ENCODE results near the gene LIN7B.
"Not testable (repeated sequence)": the region's sequence is repeated elsewhere in the genome, so short reads cannot be mapped to it uniquely, and the experiment has no call there.

LIN7B gene

DNA sequence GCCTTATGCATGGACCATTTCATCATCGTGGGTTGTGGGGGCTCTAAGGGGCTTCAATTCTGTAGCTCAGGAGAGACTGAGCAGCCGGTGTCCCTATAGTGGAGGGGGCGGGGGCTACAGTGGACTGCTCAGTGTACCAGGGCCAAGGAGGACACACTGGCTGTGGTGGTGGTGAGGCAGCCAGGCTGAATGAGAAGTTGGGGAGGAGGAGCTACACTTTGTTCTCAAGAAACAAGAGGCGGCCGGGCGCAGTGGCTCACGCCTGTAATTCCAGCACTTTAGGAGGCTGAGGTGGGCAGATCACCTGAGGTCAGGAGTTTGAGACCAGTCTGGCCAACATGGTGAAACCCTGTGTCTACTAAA, 32.2 kb downstream of the LIN7B start:
- not testable (repeated sequence) for DNase-seq

DNA sequence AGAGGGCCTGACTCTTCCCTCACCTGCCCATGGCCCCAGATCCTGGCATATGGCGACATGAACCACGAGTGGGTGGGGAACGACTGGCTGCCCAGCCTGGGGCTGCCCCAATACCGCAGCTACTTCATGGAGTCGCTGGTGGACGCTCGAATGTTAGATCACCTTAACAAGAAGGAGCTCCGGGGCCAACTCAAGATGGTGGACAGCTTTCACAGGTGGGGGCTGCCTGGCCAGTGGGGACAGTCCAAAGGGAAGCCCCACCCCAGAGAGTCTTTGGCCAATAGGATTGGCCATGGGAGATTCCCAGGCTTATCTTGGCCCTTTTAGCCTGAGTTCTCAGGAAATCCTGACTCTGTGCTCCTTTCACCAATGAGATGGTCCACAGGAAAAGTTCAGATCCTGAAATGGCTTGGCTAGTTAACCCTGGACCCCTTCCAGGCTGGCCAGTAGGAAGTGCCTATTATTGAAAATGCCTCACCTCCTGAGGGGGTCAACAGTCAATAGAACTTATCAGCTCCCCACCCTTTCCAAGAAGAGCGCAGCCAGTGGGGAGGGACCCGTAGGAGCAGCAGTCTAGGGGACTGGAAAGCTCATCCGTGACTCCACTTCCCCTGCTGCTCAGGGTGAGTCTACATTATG, 34.0 kb downstream of the LIN7B start:
- no peak for DNase-seq

DNA sequence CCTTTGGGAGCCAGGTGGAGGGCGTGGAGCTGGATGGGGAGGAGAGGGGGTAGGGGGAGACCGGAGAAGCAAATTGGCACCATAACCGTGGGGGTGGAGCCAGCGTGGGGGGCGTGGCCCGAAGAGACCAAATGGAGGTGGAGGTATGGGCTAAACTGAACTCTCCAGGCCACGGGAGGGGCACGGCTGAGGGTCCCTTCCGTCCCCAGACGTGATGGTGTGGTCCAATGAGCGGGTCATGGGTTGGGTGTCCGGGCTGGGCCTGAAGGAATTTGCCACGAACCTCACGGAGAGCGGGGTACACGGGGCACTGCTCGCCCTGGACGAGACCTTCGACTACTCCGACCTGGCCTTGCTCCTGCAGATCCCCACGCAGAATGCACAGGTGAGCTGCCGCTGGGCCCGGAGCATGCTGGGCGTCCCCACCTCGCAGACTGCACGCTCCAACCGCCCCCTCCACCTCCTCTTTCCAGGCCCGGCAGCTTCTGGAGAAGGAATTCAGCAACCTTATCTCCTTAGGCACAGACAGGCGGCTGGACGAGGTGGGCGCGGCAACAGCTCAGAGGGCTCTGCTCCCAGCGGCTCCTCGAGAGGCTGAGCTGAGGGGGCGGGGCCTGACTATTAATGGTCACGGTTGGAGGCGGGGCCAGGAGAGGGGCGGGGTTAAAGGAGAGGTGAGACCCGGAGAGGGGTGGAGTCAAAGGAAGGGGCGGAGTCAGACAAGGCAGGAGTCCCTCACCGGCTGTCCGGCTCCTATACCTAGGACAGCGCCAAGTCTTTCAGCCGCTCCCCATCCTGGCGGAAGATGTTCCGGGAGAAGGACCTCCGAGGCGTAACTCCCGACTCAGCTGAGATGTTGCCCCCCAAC, 34.8 kb downstream of the LIN7B start:
- peak; percentile 88 for DNase-seq

- DNase-seq, result peak; percentile 41
Measured at GRCh38 chr19:49149652-49150105, 35.5 kb downstream of the LIN7B start.

DNA sequence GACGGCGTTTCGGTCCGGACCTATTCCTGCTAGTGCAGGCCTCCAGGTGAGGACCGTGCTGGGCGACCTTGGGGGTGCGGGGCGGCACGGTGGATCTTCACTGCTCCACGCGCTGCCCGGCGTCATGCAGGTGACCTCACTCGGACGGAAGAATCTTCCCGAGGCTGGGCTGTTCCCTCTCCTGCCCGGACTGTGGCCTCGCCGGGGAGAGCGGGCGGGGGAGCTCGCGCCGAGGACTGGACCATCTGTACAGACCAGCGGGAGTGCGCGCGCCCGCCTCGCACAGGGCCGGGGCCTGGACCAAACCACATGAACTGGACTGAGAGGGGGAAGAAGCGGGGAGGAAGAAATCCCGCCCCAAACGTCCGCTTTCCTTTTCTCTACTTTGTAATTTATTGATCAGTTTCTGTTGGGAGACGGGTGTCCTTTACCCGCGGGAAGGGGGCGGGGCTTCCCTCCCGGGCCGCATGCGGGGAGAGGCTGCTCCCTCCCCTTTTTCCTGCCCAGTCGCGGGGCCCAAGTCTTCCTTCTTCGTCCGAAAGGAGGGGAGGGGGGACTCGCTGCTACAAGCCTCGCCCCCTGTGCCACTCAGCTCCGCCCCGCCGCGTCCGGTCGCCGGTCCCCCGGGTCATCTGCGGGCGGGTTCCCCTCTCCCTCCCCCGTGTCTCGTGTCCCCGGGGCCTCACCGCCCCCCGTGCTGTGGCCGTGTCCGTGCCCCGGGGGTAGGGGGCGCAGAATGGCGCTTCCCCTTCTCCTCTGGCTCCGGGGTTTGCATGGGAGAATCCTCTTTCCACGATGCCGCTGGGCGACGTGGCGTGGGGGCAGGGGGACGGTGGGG, 36.2 kb downstream of the LIN7B start:
- DNase-seq, result peak; percentile 80

DNA sequence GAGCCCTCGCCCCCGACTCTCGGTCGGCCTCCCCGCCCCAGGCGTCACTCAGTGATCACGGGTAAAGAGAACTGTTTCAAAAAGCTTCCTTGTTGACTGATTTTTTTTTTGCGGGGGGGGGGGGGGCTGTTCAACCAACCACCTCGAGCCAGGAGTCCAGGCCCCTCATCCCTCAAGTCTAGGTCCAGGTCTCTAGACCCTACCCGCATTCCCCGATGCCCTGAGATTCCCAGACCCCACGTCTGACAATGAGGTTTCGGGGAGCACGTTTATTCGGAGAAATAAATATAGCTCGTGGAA, 36.7 kb downstream of the LIN7B start:
- DNase-seq, result no peak

GRCh38 chr19:49151267-49152118, 37.3 kb downstream of the LIN7B start:
- DNase-seq, result peak; percentile 95

- DNase-seq, result no peak
Measured at GRCh38 chr19:49152119-49152550, 38.0 kb downstream of the LIN7B start.

DNA sequence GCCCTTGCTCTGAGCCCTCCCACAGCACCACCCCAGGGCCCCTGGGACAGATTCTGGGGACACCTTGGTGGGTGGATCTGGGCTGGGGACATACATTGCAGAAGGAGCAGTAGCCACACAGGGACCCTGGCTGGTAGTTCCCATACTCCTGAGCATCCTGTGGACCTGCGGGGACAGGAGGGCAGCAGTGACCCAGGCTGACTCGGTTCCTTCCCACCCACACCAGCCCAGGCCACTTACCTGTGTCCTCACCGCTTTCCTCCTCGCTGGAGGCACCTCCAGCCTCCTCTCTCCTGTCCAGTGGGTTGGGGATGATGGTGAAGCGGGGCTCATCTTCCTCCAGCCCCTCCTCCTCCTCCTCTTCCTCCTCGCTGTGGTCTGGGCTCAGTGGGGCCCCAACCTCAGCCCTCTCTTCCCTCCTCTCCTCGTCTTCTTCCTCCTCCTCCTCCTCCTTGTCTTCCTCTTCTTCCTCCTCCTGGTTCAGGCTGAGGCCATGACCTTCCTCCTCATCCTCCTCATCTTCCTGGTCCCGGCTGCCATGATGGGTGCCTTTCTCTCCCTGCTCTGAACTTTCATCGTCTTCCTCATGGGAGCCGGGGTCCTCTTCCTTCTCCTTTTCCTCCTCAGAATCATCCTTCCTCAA, 39.1 kb downstream of the LIN7B start:
- DNase-seq, result no peak

GRCh38 chr19:49154279-49154678, 40.1 kb downstream of the LIN7B start:
- DNase-seq, result no peak

- no peak for DNase-seq
Measured at GRCh38 chr19:49155005-49155819, 41.0 kb downstream of the LIN7B start, which contains the start of gene HRC. TSS of gene HRC (minus strand) at chr19:49155396. CDS start at chr19:49155237, 159 bp downstream.

- DNase-seq, result no peak
Measured at GRCh38 chr19:49155820-49156346, 41.7 kb downstream of the LIN7B start.

- peak; percentile 61 for DNase-seq
Measured at GRCh38 chr19:49157445-49158224, 43.5 kb downstream of the LIN7B start, which contains the start of gene TRPM4. TSS of gene TRPM4 (plus strand) at chr19:49157792. CDS start at chr19:49157867, 75 bp downstream.

DNA sequence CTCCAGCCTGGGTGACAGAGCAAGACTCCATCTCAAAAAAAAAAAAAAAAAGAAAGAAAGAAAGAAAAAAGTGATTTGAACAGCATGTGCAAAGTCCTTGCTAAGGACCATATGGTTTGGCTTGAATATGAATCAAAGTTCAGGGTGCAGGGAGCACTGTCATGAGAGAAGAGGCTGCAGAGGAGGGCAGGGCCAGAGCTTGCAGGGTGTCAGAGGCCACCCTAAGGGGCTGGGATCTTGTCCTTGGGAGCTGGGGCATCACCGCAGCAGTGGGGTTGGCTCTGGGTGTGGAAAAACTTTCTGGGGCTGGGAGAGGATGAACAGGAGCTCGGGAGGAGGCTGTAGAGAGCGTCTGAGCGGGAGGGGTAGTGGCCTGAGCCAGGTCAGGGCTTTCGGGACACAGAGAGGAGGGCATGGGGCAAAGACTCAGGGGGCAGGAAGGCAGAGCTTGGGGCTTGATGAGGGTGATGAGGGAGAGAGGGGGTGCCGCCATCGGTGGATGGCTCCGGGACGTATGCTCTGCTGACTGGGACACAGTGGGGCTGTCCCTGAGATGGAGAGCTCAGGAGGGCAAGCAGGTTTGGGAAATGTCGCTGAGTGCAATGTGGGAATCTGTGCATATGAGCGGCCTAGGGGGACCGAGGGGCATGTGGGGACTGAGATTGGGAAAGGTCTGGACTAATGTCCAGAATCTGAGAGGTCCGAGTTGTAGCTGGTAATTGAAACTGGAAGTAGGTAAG, 46.5 kb downstream of the LIN7B start:
- no peak for DNase-seq

GRCh38 chr19:49161987-49162386, 47.8 kb downstream of the LIN7B start:
- DNase-seq, result no peak

DNA sequence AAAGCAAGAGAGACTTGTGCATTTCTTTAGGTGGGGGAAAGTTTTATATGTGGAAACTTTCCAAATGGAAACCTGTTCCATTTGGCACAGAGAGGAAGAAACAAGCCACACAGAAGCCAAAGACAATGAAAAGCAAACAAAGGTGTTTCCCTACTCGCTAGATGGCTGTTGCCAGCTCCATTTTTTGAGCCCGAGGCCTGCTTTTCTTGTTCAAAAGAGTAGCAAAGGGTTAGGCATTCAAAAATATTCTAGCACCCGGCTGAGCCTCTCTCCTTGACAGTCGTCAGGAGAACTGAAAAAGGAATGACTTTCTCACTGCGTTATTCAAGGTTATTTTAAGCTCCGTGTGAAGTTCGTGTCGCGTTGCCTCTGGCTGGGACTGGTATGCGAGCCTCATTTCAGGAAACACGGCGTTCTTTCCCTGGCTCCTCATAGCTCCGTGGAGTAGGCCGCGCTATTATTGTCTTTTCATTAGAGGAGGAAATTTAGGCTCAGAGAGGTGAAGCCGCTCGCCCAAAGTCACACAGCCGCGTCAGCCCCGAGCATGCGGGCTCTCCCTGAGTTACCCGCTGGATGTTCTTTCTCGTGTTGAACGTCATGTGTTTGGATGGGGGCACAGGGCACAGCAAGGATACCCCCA, 51.1 kb downstream of the LIN7B start:
- DNase-seq, result no peak

- no peak for DNase-seq
Measured at GRCh38 chr19:49165865-49166301, 51.7 kb downstream of the LIN7B start.

DNA sequence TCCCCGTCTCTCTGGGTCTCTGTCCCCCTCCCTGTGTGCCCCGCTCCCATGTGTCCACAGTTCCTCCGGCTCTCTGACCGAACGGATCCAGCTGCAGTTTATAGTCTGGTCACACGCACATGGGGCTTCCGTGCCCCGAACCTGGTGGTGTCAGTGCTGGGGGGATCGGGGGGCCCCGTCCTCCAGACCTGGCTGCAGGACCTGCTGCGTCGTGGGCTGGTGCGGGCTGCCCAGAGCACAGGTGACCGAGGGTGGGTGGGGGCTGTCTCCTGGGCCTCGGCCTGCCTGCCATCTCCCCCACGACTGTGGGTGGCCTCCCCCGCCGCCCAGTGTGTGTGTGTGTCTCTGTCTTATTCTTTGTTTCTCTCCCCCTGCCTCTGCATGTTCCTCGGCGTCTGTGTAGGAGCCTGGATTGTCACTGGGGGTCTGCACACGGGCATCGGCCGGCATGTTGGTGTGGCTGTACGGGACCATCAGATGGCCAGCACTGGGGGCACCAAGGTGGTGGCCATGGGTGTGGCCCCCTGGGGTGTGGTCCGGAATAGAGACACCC, 53.8 kb downstream of the LIN7B start:
- DNase-seq, result no peak

Data from NCI-H2029 treated with DMSO at 0.1 percent for 48 hours (cell line).